GM18519 (cell line): ENCODE measurements around the gene LMO1.

ENCODE experiments used
- ATAC-seq: cut with Tn5 transposase; IDR thresholded peaks from one replicate; pipeline ENCODE4 v1.9.1; 2021; ENCODE audit warnings: mild to moderate bottlenecking, moderate library complexity; ENCODE audit not compliant: unreplicated experiment, low FRiP score

LMO1 gene

GRCh38 chr11:8177136-8177535 lies 86.5 kb downstream of the LMO1 start:
- no peak for ATAC-seq
